NOMO-1 treated with dmso at 0.1 percent for 144 hours (cell line): Measurements from ENCODE around the gene TWF1.
A peak's percentile ranks its signal among the peaks of the same experiment; 100 is the strongest.
"Not testable (repeated sequence)": the region's sequence is repeated elsewhere in the genome, so short reads cannot be mapped to it uniquely, and the experiment has no call there.

ENCODE experiments used
- DNase-seq: peaks from one replicate; lab custom pipeline; 2025; ENCODE audit not compliant: unreplicated experiment; lab: John Stamatoyannopoulos, UW

TWF1 gene

GRCh38 chr12:43805860-43806736, at the start of gene TWF1:
TSS of gene TWF1 (minus strand) at chr12:43806317. CDS start at chr12:43806245, 72 bp downstream.
- DNase-seq = peak; percentile 84

DNA sequence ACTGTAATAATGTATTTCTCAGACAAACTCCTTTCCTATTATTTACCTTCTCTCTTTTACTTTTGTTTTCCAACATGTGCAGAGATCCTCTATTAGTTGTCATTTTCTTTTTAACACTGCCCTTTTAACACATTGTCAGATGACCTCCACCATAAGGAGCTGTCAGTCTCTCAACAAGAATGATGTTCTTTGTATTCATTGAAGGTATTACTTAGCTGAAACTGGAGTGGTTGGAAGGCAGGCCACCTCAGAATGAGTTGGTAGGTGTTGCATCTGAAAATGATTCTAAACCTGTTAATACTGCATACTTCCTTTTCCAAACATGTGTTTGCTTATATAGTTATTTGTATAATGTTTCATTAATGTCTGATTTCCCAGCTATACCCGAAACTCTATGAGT, 46.6 kb upstream of the TWF1 start:
- no peak for DNase-seq

GRCh38 chr12:43848786-43849185, 42.7 kb upstream of the TWF1 start:
- no peak for DNase-seq

DNA sequence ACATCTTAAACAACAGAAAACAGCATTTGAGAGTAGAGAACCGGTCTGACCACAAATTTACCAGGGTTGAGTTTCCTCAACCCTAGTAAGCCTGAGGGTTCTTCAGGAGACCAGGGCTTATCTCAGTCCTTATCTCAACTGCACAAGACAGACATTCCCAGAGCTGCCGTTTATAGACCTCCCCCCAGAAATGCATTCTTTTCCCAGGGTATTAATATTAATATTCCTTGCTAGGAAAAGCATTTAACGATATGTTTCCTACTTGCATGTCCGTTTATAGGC, 42.0 kb upstream of the TWF1 start:
- no peak for DNase-seq

DNA sequence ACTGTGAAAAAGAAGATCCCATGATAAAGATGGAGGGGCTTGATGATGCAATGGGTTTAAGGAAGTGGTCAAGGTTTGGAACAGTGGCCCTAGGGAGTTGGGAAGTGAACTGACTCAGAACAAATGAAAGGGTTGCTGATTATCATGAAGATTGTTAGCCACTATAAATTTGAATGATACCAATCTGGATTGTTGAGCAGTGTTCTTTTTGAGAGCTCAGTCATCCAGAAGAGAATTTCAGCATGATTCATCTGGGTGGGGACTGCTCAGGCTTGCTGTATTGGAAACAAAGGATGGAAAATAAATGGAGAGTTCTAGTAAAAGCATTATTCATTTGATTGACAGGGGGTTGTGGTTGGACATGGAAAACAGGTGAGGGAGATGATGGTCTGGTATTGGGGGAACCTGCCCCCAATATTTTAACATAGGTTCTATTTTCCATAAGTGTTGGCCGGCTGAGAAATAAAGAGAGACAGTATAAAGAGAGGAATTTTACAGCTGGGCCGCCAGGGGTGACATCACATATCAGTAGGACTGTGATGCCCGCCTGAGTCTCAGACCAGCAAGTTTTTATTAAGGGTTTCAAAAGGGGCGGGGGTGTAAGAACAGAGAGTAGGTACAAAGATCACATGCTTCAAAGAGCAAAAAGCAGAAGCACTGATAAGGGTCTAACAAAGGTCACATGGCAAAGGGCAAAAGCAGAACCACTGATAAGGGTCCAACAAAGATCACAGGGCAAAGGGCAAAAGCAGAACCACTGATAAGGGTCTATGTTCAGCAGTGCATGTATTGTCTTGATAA, 41.5 kb upstream of the TWF1 start:
- DNase-seq = not testable (repeated sequence)

DNA sequence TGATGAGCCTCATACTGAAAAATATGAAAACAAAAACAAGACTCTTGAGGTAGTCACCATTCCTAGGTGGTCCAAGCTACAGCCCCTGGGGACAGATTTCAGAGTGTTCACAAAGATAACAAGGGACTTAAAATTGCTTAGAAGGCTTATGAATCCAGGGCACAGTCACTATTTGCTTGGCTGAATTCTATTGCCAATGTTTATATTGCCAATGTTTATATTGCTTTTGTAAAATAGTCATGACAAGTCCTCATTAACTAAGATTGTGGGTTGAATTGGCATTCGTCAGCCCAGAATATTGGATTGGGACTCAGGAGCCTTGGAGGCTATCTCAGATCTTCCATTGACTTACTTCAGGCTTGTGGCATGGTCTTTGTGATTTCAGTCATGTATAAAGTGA, 36.1 kb upstream of the TWF1 start:
- no peak for DNase-seq

DNA sequence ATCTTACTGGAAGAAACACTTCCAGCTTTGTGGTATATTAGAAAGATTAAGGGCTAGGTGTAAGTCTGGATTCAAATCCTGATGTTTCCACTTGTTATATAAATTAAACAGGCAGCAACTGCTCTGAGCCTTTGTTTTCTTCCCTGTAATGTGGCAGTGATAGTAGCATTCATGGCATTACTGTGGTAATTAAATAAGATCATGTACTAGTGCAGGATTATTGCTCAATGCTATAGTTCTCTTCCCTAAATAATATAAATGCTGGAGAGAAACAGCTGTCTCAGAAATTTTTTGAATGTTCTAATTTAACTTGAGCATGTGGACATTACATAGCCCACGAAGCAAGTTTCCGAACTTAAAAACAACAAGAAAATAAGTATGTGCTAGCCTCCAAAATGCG, 35.1 kb upstream of the TWF1 start:
- DNase-seq = no peak

- no peak for DNase-seq
Observed at GRCh38 chr12:43840338-43840737, 34.2 kb upstream of the TWF1 start.

DNA sequence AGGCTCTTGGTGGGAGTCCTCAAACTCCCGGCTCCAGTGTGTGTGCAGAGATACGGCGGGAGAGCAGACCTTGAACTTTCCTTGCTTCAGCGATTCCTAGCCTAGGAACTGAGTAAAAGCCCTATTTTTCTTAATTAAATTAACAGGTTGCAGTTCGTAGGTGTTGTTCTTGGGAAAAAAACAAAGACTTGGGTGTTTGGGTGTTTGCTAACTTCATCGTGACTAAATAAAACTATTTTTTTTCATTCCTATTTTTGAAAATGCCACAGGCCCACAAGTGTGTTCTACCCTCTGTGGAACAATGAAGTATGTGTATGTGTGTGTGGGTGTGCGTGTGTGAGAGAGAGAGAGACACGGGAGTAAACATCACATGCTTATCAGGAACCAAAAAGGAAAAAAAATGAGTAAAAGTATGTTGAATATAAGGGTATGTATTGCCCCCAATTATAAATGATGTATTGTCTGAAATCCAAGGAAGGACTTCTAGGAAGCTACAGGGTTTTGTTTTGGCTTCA, 30.4 kb upstream of the TWF1 start:
- DNase-seq = no peak

DNA sequence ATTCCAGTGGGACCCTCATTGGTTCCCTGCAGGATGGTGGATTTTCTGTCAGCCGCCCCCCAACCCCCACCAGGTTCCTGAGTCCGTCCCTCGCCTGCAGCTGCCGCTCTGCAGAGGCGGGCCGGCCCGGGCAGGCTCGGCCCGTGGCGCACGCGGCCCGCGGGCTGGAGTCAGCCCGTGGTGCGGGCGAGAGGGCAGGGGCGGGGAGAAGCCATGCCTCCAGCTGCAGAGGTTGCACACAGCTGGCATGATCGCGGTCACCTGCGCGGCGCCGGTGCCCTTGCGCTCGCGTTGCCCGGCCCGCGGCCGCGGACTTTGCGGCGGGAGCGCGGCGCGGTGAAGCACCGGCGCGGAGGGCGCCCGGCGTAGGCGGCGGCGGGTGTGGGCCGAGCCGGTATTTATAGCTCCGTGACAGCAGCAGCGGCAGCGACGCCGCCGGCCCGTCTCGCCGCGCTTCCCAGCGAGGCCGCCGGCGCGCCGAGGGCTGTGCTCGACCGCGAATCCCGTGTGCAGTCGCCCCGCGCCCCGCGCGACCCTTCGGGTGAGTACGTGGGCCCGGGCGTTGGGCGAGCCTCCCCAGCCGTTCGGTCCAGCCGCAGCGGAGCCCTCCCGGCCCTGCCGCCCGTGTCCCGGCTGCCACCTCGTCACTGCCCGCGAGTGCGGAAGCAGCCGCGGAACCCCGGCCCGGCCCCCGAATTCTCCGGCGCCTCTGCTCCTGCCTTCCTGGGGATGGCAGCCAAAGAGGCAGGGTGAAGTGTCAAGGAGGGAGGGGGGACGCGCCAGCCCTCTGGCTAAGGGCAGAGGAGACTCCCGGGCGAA, 29.7 kb upstream of the TWF1 start, which contains the start of gene TMEM117:
TSS of gene TMEM117 (plus strand) at position 426 of the 819 bp plus-strand sequence.
- peak; percentile 30 for DNase-seq

DNA sequence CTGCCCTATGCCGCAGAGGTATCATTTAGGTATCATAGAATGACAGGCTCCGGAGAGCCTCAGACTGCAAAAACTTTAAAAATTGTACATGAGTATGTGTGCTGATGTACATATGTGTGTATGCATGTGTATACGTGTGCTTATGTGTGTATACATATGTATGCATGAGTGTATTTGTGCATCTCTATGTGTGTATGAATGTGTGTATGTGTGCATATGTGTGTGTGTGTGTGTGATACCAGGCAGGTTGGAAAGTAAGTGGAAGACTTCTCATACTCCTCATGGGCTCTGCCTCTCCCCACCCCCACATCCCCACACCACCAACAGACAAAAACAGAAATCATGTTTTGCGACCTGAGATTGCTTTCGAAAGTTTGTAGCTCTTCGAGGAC, 29.1 kb upstream of the TWF1 start:
- DNase-seq = no peak

GRCh38 chr12:43832463-43833168, 26.5 kb upstream of the TWF1 start:
- DNase-seq = peak; percentile 59

DNA sequence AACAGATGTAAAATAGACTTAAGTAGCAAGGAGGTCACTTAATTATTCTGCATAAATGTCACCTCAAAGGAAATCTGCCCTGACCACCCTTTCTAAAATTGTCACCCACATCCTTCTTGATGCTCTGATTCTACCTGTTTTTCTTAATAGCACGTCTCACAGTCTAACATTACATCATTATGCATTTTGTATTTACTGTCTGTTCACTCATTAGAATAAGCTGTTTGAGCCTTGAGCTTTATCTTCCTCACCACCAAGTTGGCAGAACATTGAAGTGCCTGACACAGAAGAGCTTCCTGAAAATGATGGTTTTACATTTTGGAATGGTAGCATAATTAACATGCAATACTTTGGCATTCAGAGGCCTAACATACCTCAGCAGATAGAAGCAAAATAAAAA, 21.0 kb upstream of the TWF1 start:
- DNase-seq = no peak

- no peak for DNase-seq
Observed at GRCh38 chr12:43826681-43827080, 20.6 kb upstream of the TWF1 start.

DNA sequence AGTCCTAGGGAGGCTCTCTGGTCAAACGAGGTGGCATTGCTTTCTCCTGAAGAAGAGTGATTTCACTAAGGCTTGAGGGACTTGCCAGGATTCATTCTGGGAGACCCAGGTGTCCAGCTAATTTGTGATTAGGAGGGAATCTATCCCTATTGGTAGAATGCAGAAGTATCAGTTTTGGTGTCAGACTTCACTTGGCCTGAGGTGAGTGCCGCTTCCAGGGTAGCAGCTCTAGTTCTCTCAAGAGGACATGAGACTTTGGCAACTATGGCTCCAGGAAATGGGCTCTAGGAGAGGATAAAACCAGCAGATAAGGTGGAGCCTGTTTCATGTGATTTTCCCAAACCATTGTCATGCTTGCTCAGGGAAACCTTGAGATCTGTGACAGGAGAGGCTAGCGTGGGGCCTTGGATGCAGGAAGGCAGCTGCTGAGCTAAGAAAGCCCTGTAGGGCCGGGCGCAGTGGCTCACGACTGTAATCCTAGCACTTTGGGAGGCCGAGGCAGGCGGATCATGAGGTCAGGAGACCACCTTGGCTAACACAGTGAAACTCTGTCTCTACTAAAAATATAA, 18.2 kb upstream of the TWF1 start:
- no peak for DNase-seq

DNA sequence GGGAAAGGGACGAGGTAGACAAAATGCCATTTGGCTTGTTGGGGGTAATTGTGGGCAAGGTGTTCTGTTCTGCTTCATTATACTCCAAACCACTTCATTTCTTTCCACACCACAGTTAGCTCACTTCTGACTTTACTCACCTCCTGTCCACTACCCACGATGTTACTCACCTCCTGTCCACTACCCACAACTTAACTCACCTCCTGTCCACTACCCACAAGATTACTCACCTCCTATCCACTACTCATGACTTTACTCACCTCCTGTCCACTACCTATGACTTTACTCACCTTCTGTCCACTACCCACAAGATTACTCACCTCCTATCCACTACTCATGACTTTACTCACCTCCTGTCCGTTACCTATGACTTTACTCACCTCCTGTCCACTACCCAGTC, 10.1 kb upstream of the TWF1 start:
- DNase-seq = no peak

DNA sequence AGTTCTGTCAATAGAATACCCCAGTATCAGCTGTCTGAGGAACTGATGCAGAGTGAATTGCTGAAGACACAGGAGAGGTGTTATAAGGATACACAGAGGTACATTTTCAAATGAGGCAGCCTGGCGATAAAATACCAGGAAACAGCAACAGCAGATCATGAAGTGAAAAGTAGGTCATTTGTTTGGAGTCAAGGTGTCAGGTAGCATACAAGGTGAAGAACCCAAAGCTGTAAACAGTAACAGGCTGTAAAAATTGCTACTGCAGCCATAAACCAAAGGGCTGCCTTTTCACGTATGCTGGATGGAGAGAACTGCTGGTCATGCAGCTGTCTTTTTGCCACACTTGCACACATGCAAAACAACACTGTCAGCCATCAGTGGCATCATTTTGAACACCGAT, 9.3 kb upstream of the TWF1 start:
- no peak for DNase-seq

- DNase-seq = no peak
Observed at GRCh38 chr12:43812926-43813325, 6.8 kb upstream of the TWF1 start.

DNA sequence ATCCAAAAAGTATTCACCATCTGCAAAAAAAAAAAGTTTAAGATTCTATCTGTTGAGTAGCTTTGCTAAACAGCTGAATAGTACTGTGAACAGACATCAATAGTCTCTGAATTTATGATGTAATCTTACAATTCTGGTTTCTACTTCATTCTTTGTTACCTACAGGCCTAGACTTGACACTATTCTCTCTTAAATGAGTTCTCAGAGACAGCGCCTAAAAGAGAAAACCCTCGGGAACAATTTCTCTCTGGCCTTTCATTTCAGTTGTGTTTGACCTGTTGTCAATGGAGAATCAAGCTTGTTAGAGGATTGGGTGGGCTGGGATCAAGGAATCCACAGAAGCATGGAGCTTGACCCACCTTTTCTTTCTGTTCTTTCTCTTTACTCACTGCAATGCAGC, 5.9 kb upstream of the TWF1 start:
- no peak for DNase-seq

GRCh38 chr12:43807386-43807785, 1.3 kb upstream of the TWF1 start:
- peak; percentile 28 for DNase-seq
